SU-DHL-6 (cell line): Measurements from ENCODE around the gene ORC1.

Source experiments
- H2AFZ ChIP-seq: fragments of 200-600 bp; sonication (generic); 2 replicates; pipeline ENCODE4 v1.6.1; 2014; ENCODE audit warnings: low read depth, mild to moderate bottlenecking, moderate library complexity, mixed read lengths, antibody characterized with exemption, low read length; ENCODE audit not compliant: severe bottlenecking
- H3F3A ChIP-seq: fragments of 200-600 bp; shearing (Covaris generic); 2 replicates; pipeline ENCODE4 v1.6.0; 2016; ENCODE audit warnings: antibody characterized with exemption, mild to moderate bottlenecking; ENCODE audit not compliant: insufficient read depth
- H3K27ac ChIP-seq: fragments of 200-600 bp; sonication (generic); 2 replicates; pipeline ENCODE4 v1.5.1; 2016; ENCODE audit warnings: low read depth, mild to moderate bottlenecking, low read length, moderate library complexity, mixed read lengths
- H3K27me3 ChIP-seq: fragments of 200-600 bp; sonication (generic), shearing (Covaris generic); 2 replicates; pipeline ENCODE4 v1.6.0; 2014; ENCODE audit warnings: mild to moderate bottlenecking, low read length
- H3K36me3 ChIP-seq: fragments of 200-600 bp; sonication (generic); 2 replicates; pipeline ENCODE4 v1.6.1; 2014; ENCODE audit warnings: mild to moderate bottlenecking, low read length, mixed read lengths
- H3K4me2 ChIP-seq: fragments of 300-600, 200-600 bp; shearing (Covaris generic), sonication (generic); 2 replicates; pipeline ENCODE4 v1.6.0; 2014; ENCODE audit warnings: low read length, low read depth, mild to moderate bottlenecking; ENCODE audit not compliant: poor library complexity, severe bottlenecking
- H3K4me3 ChIP-seq: fragments of 200-600 bp; sonication (generic); 2 replicates; pipeline ENCODE4 v1.5.1; 2014; ENCODE audit warnings: antibody characterized with exemption, low read length, mild to moderate bottlenecking, mixed read lengths; ENCODE audit not compliant: insufficient read depth, poor library complexity, severe bottlenecking
- H3K79me2 ChIP-seq: fragments of 200-600 bp; sonication (generic); 2 replicates; pipeline ENCODE4 v1.6.1; 2014; ENCODE audit warnings: mild to moderate bottlenecking, low read length, moderate library complexity; ENCODE audit not compliant: insufficient read depth
- H3K9ac ChIP-seq: fragments of 200-600 bp; sonication (generic); 2 replicates; pipeline ENCODE4 v1.7.0; 2014; ENCODE audit warnings: mild to moderate bottlenecking, low read length
- H3K9me2 ChIP-seq: fragments of 200-600 bp; sonication (generic); replicated peaks from 2 replicates; pipeline ENCODE4 v1.6.1; 2014; ENCODE audit warnings: low read length; ENCODE audit not compliant: insufficient read depth
- H3K9me3 ChIP-seq: fragments of 200-600 bp; sonication (generic); 2 replicates; pipeline ENCODE4 v1.6.1; 2014; ENCODE audit warnings: low read length, mixed read lengths; ENCODE audit not compliant: insufficient read depth
- H4K20me1 ChIP-seq: fragments of 200-600 bp; sonication (generic); 2 replicates; pipeline ENCODE4 v1.6.1; 2014; ENCODE audit warnings: low read depth, mild to moderate bottlenecking, antibody characterized with exemption, low read length, moderate library complexity, mixed read lengths
- EZH2phosphoT487 ChIP-seq: fragments of 200-600 bp; sonication (generic), shearing (Covaris generic); conservative IDR thresholded peaks from 2 replicates; pipeline ENCODE4 v1.6.1; 2018; ENCODE audit warnings: mild to moderate bottlenecking, antibody characterized with exemption, low read length, moderate library complexity, mixed read lengths
- TF ChIP-seq, protein P1 (sequence below): fragments of 200-600 bp; sonication (generic); IDR thresholded peaks from one replicate; pipeline ENCODE4 v1.5.1; 2017; ENCODE audit warnings: antibody characterized with exemption, mild to moderate bottlenecking, low read length, moderate library complexity; ENCODE audit not compliant: insufficient read depth, poor library complexity, severe bottlenecking

The ORC1 gene

DNA sequence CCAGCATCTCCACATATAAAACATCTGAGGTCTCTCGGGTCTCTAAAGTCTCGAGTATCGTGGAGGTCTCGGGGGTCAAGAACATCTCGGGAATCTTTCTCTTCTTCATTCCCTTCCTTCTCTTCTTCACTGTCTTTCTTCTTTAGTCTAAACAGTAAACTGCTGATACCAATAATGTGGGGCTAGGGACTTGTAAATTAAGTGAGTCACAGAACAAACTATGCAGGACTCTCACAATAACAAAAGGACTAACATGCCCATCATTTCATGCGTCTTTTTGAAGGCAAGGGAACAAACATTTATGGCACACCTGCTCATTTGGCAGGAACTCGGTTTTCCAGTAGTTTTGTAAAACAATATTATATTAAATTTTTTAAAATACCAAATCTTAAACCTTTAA is 32.6 kb upstream of the ORC1 start:
- no peak overlapping the region for H3K4me3 ChIP-seq
- H4K20me1 ChIP-seq = no peaks in the 10 kb centered on the region

DNA sequence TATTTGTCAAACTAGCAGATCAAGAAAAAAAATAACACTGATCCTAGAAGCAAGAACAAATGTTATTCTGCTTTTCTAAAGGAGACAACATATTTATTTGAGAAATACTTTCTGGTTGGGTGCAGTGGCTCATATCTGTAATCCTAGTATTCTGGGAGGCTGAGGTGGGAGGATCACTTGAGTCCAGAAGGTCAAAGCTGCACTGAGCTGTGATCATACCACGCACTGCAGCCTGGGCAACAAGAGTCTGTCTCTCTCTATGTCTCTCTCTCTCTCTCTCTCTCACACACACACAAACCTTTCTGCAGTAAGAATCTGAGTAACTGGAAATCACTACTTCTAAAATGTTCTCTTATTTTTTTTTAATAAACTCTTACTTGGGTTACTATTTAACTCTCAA is 31.4 kb upstream of the ORC1 start:
- Histone ChIP-seq H3K9me3 (no peaks in the 10 kb centered on the region), H3K4me3 (no peak overlapping the region), H3F3A (peaks cover 2% of the 10 kb centered on the region; the same call in 1 of the 2 replicates), H2AFZ (no peak overlapping the region), H4K20me1 (no peaks in the 10 kb centered on the region), H3K27ac (no peak overlapping the region), H3K9ac (no peak overlapping the region), H3K4me2 (no peak overlapping the region), H3K79me2 (no peaks in the 10 kb centered on the region), H3K36me3 (peaks cover 34% of the 10 kb centered on the region; the same call in 1 of the 2 replicates), H3K27me3 (no peaks in the 10 kb centered on the region), H3K9me2 (no peaks in the 10 kb centered on the region)
- TF ChIP-seq, protein P1, sequence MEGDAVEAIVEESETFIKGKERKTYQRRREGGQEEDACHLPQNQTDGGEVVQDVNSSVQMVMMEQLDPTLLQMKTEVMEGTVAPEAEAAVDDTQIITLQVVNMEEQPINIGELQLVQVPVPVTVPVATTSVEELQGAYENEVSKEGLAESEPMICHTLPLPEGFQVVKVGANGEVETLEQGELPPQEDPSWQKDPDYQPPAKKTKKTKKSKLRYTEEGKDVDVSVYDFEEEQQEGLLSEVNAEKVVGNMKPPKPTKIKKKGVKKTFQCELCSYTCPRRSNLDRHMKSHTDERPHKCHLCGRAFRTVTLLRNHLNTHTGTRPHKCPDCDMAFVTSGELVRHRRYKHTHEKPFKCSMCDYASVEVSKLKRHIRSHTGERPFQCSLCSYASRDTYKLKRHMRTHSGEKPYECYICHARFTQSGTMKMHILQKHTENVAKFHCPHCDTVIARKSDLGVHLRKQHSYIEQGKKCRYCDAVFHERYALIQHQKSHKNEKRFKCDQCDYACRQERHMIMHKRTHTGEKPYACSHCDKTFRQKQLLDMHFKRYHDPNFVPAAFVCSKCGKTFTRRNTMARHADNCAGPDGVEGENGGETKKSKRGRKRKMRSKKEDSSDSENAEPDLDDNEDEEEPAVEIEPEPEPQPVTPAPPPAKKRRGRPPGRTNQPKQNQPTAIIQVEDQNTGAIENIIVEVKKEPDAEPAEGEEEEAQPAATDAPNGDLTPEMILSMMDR = no peak
- no peak for TF ChIP-seq EZH2phosphoT487

More for the DNA sequence above, 32.6 kb upstream of the ORC1 start:
- Histone ChIP-seq H3K9ac (no peak overlapping the region), H3F3A (peaks cover 8% of the 10 kb centered on the region; the same call in 1 of the 2 replicates), H3K9me2 (no peaks in the 10 kb centered on the region), H3K9me3 (no peaks in the 10 kb centered on the region), H3K4me2 (no peak overlapping the region), H2AFZ (no peak overlapping the region), H3K27me3 (no peaks in the 10 kb centered on the region), H3K36me3 (peaks cover 31% of the 10 kb centered on the region; the same call in 1 of the 2 replicates), H3K27ac (no peak overlapping the region), H3K79me2 (no peaks in the 10 kb centered on the region)
- no peak for TF ChIP-seq EZH2phosphoT487
- TF ChIP-seq, protein P1 = no peak

DNA sequence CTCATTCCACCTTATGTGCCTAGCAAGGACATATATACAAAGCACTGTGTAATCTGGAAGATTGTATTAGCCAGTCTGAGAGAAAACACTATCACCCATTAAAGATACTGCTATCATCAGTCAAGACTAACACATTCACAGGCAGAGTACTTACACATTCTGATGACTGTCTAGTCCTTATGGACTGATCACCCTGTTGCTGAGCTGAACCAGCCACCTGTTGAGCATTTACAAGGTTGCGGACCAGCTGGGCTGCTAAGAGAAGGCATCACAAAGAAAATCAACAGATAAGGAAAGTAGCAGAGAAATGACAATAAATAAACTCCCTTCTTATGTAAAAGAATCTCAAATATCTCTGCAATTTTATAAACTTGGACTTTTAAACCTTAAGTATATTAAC is 31.0 kb upstream of the ORC1 start:
- no peaks in the 10 kb centered on the region for H3K27me3 ChIP-seq
- no peaks in the 10 kb centered on the region for H3K9me3 ChIP-seq
- H2AFZ ChIP-seq = no peak overlapping the region
- H3K27ac ChIP-seq = no peak overlapping the region
- TF ChIP-seq, protein P1 = no peak
- no peak for TF ChIP-seq EZH2phosphoT487
- H3K9ac ChIP-seq = no peak overlapping the region
- H3K9me2 ChIP-seq = no peaks in the 10 kb centered on the region
- no peaks in the 10 kb centered on the region for H3F3A ChIP-seq
- no peak overlapping the region for H3K4me2 ChIP-seq
- no peak overlapping the region for H3K4me3 ChIP-seq
- H3K36me3 ChIP-seq = peaks cover 35% of the 10 kb centered on the region; the same call in 1 of the 2 replicates
- no peaks in the 10 kb centered on the region for H3K79me2 ChIP-seq
- no peaks in the 10 kb centered on the region for H4K20me1 ChIP-seq

DNA sequence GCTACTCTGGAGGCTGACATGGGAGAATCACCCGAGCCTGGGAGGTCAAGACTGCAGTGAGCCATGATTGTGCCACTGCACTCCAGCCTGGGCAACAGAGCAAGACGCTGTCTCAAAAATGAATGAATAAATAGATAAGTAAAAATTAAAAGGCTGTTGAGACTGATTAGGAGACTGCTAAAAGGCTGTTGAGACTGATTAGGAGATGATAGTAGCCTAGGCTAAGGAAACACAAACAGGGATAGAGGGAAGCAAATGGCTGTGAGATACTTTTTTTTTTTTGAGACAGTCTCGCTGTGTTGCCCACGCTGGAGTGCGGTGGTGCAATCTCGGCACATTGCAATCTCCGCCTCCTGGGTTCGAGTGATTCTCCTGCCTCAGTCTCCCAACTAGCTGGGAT is 28.6 kb upstream of the ORC1 start:
- Histone ChIP-seq H3K4me3 (no peak overlapping the region), H4K20me1 (no peaks in the 10 kb centered on the region), H3K9me3 (no peaks in the 10 kb centered on the region), H3K9me2 (no peaks in the 10 kb centered on the region), H3K27ac (no peak overlapping the region), H3K4me2 (no peak overlapping the region), H3K79me2 (no peaks in the 10 kb centered on the region), H3K36me3 (peaks cover 29% of the 10 kb centered on the region; the same call in 1 of the 2 replicates), H3K9ac (no peak overlapping the region), H3K27me3 (no peaks in the 10 kb centered on the region), H3F3A (0 out of 2 replicates have a peak, but pooled peaks cover under 1% of the 10 kb centered on the region), H2AFZ (no peak overlapping the region)
- TF ChIP-seq EZH2phosphoT487 = no peak
- TF ChIP-seq, protein P1 = no peak
